OCI-LY1 (cell line): Measurements from ENCODE around the gene COMT.

ENCODE experiments used
- CTCF ChIP-seq: fragments of 200-600 bp; sonication (generic), shearing (Covaris generic); IDR thresholded peaks from 2 replicates; pipeline ENCODE4 v1.5.1; 2017; ENCODE audit warnings: mild to moderate bottlenecking, antibody characterized with exemption, low read length, moderate library complexity, mixed read lengths
- EZH2 ChIP-seq: fragments of 200-600 bp; sonication (generic), shearing (Covaris generic); IDR thresholded peaks from 2 replicates; pipeline ENCODE4 v1.8.0; 2017; ENCODE audit warnings: borderline replicate concordance, mixed run types, mild to moderate bottlenecking, antibody characterized with exemption, low read length, moderate library complexity, mixed read lengths

- TF ChIP-seq CTCF = no peak
- no peak for TF ChIP-seq EZH2
Observed at GRCh38 chr22:19987394-19988306, 46.1 kb downstream of the COMT start.
